Head of caudate nucleus (tissue), 42 donors: ENCODE measurements around the gene PLCD4.

Experiments
- DNase-seq, 42 donors: peaks; one replicate each; pipeline versions ENCODE4 v3.0.0 to v3.0.0-alpha.2; 2020 to 2021; ENCODE audit warnings: mixed read lengths in 7 of 42
- intact Hi-C: fragments of 100-400 bp; cut with DNase I; formaldehyde crosslinking; loops from one replicate; pipeline ENCODE4 v1.15.0; 2022

The PLCD4 gene

DNA sequence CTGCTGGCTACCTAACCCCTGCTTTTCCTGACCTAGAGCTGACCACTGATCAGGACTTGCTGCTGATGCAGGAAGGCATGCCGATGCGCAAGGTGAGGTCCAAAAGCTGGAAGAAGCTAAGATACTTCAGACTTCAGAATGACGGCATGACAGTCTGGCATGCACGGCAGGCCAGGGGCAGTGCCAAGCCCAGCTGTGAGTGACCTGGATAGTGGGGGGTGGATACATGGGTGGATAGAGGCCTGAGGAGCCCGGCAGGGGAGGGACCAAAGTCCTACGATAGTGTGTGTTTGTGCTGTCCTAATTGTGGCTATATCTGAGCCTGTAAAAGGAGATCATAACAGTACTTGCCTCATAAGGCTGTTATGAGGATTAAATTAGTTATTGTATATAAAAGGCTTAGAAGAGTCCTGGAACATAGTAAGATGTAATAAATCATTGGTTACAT, 8.2 kb downstream of the PLCD4 start:
- no peak for DNase-seq
- intact Hi-C loops: no loop called here

DNA sequence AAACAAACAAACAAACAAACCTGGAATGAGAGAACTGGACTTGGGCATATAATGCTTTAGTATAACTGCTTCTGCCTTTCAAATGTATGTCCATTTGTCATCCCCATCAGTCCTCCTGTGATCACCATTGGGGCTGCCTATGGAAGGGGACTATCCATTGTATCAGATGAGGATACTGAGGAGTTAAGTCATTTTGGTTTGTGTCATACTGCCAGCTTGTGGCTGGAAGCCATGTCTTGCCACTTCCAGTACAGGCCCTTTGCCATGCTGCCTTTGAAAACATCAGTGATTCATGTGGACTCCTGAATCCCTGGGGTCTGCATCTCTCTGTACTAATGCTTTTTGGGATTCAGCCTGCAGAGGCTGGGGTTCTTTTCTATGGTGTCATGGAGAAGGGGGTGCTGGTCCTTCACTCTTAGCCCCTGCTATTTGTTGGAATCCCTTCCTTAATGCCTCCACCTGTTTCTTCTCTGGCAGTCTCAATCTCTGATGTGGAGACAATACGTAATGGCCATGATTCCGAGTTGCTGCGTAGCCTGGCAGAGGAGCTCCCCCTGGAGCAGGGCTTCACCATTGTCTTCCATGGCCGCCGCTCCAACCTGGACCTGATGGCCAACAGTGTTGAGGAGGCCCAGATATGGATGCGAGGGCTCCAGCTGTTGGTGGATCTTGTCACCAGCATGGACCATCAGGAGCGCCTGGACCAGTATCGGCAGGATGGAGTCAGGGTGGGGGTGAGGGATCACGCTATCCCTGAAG, 10.6 kb downstream of the PLCD4 start:
- intact Hi-C loops: no loop called here
- DNase-seq: no peak

DNA sequence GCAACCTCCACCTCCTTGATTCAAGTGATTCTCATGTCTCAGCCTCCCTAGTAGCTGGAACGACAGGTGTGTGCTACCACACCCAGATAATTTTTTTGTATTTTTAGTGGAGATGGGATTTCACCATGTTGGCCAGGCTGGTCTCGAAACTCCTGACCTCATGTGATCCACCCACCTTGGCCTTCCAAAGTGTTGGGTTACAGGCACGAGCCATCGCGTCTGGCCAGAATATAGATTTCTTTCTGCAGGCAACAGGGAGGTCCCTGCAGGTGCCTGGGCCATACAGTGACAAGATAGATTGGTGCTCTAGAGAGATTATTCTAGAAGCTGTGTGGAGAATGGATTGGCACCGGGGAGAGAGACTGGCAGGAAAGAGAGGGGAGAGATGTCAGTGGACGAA, 13.3 kb downstream of the PLCD4 start:
- DNase-seq: no peak
- intact Hi-C loops: no loop called here

DNA sequence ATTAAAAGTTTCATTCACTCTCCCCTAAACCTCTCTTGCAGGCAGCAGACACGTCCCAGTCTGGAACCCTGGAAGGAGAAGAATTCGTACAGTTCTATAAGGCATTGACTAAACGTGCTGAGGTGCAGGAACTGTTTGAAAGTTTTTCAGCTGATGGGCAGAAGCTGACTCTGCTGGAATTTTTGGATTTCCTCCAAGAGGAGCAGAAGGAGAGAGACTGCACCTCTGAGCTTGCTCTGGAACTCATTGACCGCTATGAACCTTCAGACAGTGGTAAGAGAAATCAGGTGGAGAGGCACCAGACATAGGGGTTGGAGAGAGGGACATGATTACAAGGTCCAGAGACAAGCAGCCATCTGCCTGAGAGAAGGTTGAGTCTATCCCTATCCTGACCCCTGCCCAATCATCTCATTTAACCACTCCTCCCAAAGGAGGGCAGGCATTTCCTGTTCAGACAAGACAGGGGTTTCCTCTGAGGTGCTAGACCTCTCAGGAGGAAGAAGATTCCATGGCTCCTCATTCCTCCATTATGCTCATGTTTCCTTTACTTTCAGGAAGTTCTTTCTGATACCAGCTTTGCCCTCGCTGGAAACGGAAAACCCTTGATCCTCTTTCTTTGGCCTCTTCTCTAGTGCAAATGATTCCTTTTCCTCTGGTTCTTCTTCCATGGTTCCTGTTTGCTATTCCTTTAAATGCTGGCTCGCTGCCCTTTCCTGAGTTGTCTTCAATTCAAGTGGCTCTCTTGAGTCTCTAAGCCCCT, 15.1 kb downstream of the PLCD4 start:
- DNase-seq: no peak
- intact Hi-C loops: no loop called here

DNA sequence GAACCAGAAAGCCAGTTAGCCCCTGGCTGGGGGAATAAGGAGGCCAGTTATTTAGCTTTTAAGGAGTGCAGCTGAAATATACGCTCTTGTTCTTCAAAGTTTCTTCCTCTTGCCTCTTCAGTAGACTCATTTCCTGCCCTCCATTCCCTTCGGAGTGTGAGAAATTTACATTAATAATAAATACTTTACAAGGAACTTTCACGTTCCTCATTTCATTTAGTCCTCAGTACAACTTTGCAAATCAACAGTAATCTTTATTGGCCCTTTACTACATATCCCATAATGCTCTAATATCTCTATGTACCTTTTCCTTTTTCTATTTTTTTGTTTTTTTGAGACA, 15.6 kb downstream of the PLCD4 start:
- no peak for DNase-seq
- intact Hi-C loops: no loop called here

DNA sequence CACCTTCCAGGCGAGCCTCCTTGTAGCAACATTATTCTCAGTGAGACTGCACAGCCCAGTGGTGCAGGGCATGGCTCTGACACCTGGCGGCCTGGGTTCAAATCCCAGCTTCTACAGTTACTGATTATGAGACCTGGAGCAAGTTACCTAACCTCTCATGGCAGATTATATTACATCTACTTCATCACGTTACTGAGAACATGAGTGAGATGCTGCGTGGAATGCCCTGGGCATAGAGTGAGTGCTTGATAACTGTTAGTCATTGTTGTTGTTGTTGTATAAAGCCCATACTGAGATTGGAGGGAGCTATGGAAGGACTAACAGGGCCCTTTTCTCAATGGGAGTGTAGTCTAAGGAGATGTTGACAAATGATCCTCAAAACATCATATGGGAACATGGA, 18.7 kb downstream of the PLCD4 start:
- no peak for DNase-seq
- intact Hi-C loops: no loop called here

DNA sequence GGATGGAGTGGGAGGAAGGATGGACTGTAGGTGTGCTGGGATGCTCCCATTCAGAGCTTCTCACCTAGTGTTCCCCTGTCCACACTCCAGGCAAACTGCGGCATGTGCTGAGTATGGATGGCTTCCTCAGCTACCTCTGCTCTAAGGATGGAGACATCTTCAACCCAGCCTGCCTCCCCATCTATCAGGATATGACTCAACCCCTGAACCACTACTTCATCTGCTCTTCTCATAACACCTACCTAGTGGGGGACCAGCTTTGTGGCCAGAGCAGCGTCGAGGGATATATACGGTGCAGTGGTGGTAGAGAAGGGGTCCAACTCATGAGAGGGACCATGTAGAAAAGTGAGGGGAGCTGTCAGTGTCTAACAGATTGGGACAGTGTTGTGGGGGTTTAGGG, 20.2 kb downstream of the PLCD4 start:
- intact Hi-C loops: no loop called here
- no peak for DNase-seq

DNA sequence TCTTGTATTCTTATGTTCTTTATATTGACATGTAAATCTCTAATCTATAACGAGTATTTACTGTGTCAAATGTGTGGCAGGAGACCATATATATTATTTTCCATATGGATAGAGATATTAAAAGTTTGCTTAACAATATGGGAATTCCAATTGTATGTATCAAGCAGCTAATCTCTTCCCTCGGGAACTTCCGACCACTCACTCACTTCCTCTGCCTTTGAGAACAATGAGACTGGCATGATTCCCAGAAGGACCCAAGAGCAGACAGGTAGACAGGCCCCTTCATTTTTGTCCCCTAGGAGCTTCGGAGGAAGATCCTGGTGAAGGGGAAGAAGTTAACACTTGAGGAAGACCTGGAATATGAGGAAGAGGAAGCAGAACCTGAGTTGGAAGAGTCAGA, 24.1 kb downstream of the PLCD4 start:
- intact Hi-C loops: no loop called here

DNA sequence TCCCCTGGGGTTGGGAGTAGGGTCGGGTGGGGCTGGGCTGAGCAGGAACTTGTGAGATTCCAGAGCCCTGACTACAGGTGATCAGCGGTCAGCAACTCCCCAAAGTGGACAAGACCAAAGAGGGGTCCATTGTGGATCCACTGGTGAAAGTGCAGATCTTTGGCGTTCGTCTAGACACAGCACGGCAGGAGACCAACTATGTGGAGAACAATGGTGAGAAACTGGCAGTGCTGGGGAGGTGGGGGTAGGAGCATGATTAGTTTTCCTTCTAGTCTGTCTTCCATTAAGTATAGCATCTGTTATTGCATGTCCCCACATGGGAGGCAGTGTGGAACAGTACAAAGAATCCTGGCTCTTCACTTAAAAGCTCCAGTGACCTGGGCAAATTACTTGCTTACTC, 28.0 kb downstream of the PLCD4 start:
- no peak for DNase-seq
- intact Hi-C loops: no loop called here

More for the DNA sequence above, 24.1 kb downstream of the PLCD4 start:
- DNase-seq: no peak

DNA sequence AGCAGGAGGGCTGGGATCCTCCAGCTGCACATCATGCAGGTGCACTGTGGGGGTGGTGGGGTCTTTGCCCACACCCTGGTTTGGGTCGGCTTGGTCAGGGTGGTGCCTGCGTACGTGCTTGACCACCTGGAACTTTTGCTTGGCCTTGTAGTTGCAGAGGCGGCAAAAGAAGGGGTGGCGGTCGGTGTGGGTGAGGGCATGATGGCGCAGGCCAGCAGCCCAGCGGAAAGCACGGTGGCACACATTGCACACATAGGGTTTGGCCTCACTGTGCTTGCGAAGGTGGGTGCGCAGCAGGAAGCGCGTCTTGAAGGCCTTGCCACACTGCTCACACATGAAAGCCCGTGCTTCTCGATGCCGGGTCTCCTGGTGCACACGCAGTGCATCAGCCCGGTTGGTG, 30.7 kb downstream of the PLCD4 start:
- DNase-seq: no peak
- intact Hi-C loops: no loop called here

DNA sequence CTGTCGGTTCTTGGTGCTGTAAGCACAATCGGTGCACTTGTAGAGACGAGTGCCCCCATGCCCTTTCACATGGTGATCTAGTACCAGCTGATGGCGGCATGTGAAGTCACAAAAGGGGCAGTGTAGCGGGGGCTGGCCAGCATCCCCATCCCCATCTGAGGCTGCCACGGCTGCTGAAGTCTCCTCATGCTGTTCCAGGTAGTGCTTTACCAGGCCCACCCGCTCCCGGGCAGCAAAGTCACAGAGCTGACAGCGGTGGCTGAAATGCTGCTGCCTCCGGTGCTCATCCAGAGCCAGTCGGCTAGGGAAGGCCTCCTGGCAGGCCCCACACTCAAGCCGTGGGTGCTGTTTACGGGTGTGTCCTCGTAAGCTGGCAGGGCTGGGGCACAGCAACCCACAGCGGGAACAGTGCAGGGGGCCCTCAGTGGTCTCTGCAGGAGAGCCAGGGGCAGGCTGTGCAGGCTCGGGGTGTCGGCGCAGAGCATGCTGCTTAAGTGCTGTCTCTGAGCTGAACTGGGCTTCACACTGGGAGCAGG, 34.5 kb downstream of the PLCD4 start:
- no peak for DNase-seq
- intact Hi-C loops: no loop called here

DNA sequence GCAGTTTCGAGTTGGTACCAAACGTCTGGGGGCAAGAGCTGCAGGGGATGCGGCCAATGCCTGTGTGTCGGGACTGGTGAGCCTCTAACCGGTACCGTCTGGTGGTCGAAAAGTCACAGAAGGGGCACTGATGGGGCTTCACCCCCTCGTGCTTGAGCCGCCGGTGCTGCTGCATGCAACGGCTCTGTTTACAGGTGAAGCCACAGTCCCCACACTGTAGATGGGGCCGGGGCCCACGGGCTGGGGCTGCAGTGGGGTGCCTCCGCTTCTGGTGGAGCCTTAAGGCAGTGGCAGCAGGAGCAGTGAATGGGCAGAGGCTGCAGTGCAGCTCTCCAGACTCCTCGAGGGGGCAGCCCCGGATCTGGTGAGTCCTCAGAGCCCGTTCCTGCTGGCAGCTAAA, 35.1 kb downstream of the PLCD4 start:
- intact Hi-C loops: no loop called here
- no peak for DNase-seq

DNA sequence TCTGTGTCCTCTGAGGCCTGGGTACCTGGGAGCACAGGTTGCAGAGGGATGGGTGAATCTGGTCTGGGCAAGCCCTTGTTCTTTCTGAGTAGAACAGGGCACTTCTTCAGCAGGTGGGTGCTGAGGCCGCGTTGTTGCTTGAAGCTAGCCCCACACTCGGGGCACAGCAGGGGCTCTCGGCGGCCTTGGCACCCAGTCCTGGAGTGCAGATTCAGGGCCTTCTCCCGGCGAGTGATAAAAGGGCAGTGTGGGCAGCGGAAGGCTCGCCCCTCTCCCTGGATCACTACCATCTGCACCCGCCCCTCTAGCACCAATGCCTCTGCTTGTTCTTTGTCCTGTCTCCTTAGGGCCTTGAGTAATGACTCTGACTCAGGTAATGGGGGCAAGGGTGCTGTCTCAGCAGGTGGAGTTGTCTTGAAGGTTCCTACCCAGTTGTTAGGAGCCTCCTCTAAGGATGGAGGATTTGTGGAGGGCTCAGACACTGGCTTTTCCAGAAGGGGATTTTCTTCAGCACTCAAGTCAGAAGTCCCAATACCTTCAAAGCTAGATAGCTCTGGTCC, 36.1 kb downstream of the PLCD4 start:
- DNase-seq: no peak
- intact Hi-C loops: no loop called here

DNA sequence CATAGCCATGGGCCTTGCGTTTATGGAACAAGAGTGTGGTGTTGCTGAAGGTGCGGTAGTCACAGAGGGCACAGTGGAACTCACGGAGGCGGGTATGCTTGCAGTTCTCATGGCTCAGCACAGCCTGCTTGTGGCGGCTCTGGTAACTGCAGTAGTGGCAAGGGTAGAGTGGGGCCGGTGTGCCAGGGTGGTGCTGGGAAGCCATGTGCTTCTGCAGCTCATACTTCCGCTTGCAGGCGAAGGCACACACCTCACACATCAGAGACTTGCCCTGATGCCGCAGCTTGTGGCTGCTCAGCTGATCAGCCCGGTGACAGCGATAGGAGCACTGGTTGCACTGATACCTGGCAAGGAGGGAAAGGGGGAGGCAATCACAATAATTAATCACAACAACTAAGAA, 37.0 kb downstream of the PLCD4 start:
- intact Hi-C loops: no loop called here
- DNase-seq: peak in 23 of 42 donors; percentile 4 to 59 (median 20)

DNA sequence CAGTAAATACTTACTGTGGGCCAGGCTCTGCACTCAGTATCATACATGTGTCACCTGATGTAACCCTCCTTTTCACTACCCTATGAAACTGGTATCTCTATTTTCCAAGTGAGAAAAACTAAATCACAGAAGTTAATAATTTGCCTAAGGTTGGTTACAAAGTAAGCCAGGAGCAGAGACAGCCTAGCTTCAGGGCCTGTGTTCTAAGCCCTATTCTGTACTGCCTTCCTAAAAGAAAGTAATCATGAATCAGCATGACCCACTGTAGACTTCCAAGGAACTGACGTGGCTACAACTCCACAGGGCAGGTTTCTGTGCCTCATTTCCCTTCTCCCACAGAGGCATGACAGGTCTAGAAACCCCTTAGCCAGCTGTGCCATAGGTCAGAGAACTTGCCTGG, 37.4 kb downstream of the PLCD4 start:
- intact Hi-C loops: no loop called here
- no peak for DNase-seq

DNA sequence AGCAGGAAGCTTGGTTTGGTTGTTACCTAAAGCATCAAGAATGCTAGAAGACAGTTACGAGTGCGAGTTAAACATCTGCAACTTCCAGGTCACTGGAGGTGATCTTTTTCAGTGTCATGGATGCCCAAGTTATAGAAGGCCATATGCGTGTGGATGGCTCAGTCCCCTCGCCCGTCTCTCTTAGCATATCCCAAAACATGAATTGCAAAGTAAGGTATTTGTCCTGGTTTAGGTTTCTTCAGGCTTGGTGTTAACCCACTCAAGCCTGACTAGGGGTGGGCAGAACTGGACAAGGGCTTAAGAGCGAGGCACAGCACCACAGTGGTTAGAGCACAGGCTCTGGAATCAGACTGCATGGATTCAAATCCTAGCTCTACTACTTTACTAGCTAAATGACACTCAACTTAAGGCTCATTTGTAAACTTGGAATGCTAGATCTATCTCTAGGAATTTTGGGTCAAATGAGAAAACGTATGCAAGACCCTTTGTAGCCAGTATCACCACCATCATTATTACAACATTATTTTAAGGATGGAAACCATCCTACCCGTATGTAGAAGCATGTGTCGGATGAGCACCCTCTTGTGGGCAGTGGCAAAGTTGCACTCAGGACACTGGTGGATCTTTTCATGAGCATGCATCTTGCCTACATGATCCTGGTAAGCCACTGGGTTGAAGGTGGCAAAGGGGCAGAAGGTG, 40.5 kb downstream of the PLCD4 start:
- peak in 41 of 42 donors; percentile 23 to 80 (median 59) for DNase-seq
- intact Hi-C loops: no loop called here

DNA sequence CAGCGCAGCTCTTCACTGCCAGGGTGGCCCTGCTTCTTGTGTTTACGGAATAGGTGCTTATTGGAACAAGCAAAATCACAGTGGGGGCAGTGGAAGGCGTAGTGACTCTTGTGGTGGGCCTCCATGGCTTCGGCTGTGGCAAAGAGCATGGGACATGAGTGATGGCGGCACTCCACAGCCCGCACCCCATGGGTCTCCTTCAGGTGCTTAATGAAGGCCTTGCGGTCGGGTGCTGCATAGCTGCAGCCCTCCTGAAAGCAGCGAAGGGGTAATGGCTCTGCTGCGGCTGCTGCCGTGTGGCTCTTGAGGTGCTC, 41.0 kb downstream of the PLCD4 start:
- DNase-seq: no peak
- intact Hi-C loops: no loop called here

DNA sequence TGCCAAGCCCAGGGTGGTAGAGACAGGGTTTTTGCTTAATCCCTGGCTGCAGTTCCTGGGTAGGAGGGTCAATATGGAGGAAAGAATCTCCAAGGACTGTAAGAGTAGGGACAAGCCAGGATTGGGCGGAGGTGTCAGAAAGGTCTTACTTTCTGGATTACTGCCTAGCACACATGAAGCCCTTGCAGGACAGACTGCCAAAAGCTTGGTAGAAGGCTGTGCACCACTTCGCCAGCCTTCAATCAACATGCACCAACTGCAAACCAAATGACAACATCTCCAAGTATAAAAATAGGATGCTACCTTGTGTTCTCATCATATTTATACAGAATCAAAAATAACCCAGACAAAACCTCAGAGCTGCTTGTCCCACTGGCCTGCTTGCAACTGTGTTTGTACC, 48.1 kb downstream of the PLCD4 start:
- no peak for DNase-seq

DNA sequence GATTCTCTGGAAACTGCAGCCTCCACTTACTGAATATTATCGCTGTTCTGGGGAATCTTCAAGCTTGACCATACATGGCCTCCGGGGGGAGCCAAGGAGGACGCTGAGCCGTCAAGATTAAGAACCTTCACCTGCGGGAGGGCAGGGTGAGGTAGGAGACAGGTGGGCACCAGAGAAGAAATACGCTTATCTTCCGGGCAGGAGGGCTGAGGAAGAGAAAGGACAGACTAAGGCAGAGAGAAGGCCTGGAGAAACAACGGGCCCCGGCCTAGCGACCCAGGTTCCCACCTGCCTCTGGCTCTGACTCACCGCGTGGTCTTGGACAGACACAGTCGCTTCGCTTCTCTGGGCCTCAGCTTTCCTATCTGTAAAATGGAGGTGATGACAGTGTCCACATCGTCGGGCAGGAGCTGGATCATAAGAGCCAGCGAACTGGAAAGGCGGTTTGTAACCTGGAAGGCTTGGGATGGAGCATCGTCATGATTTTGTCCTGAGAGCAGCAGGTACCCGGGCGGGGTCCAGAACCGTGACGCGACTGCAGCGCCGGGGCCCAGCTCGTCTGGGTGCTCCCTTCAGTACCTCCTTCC, 51.1 kb downstream of the PLCD4 start:
- intact Hi-C loops: loop anchor here (5.0 kb wide), 1 partner anchor 256 kb away; no protein-coding TSS in a partner anchor
- peak in 16 of 42 donors; percentile 4 to 45 (median 24) for DNase-seq

More for the DNA sequence above, 48.1 kb downstream of the PLCD4 start:
- intact Hi-C loops: loop anchor here (5.0 kb wide), 1 partner anchor 253 kb away; no protein-coding TSS in a partner anchor
